Measurements from ENCODE around the gene SLITRK5.

Gene SLITRK5

GRCh38 chr13:87684850-87685742, 13.9 kb downstream of the SLITRK5 start:
- Histone ChIP-seq H3K4me2 (ENCODE audit: low read length) (no peak overlapping the region), H3K9me3 (ENCODE audit: insufficient read depth, low read length) (no peaks in the 10 kb centered on the region), H2AFZ (ENCODE audit: low read depth, low read length) (no peak overlapping the region), H3K27me3 (ENCODE audit: low read depth, low read length) (no peaks in the 10 kb centered on the region), H3K27ac (ENCODE audit: low read length) (no peak overlapping the region), H3K4me1 (ENCODE audit: low read length) (peaks cover 3% of the 10 kb centered on the region; the same call in 1 of the 2 replicates), H3K4me3 (ENCODE audit: low read length) (no peak overlapping the region), H3K9ac (ENCODE audit: low read length) (no peak overlapping the region), H3K36me3 (replicated peaks; ENCODE audit: low read depth, low read length) (no peaks in the 10 kb centered on the region), H4K20me1 (ENCODE audit: insufficient read depth, low read length) (no peaks in the 10 kb centered on the region), H3K79me2 (ENCODE audit: low read length) (no peaks in the 10 kb centered on the region)
- TF ChIP-seq CTCF (IDR thresholded peaks at IDR 0.05; ENCODE audit: low read depth, low read length) = no peak
- no peak for TF ChIP-seq EZH2phosphoT487 (IDR thresholded peaks at IDR 0.05; ENCODE audit: low read depth)

GRCh38 chr13:87696458-87696857, 25.3 kb downstream of the SLITRK5 start:
- H3K4me3 ChIP-seq (ENCODE audit: low read length) = no peak overlapping the region
- no peaks in the 10 kb centered on the region for H4K20me1 ChIP-seq (ENCODE audit: insufficient read depth, low read length)
- H3K79me2 ChIP-seq (ENCODE audit: low read length) = no peaks in the 10 kb centered on the region
- no peaks in the 10 kb centered on the region for H3K27me3 ChIP-seq (ENCODE audit: low read depth, low read length)
- H3K4me2 ChIP-seq (ENCODE audit: low read length) = no peak overlapping the region
- H3K27ac ChIP-seq (ENCODE audit: low read length) = no peak overlapping the region
- TF ChIP-seq CTCF (IDR thresholded peaks at IDR 0.05; ENCODE audit: low read depth, low read length) (no peak), EZH2phosphoT487 (IDR thresholded peaks at IDR 0.05; ENCODE audit: low read depth) (no peak)
- no peaks in the 10 kb centered on the region for H3K9me3 ChIP-seq (ENCODE audit: insufficient read depth, low read length)
- peaks cover 11% of the 10 kb centered on the region for H3K4me1 ChIP-seq (ENCODE audit: low read length)
- H3K36me3 ChIP-seq (replicated peaks; ENCODE audit: low read depth, low read length) = no peaks in the 10 kb centered on the region
- no peak overlapping the region for H3K9ac ChIP-seq (ENCODE audit: low read length)
- H2AFZ ChIP-seq (ENCODE audit: low read depth, low read length) = no peak overlapping the region

- H3K27ac ChIP-seq (ENCODE audit: low read length) = no peak overlapping the region
- no peaks in the 10 kb centered on the region for H3K36me3 ChIP-seq (replicated peaks; ENCODE audit: low read depth, low read length)
- no peak overlapping the region for H3K4me3 ChIP-seq (ENCODE audit: low read length)
- no peaks in the 10 kb centered on the region for H4K20me1 ChIP-seq (ENCODE audit: insufficient read depth, low read length)
- H3K4me2 ChIP-seq (ENCODE audit: low read length) = no peak overlapping the region
- no peak overlapping the region for H3K9ac ChIP-seq (ENCODE audit: low read length)
- peaks cover 5% of the 10 kb centered on the region for H3K4me1 ChIP-seq (ENCODE audit: low read length)
- no peaks in the 10 kb centered on the region for H3K9me3 ChIP-seq (ENCODE audit: insufficient read depth, low read length)
- H2AFZ ChIP-seq (ENCODE audit: low read depth, low read length) = no peak overlapping the region
- TF ChIP-seq EZH2phosphoT487 (IDR thresholded peaks at IDR 0.05; ENCODE audit: low read depth) = no peak
- no peaks in the 10 kb centered on the region for H3K27me3 ChIP-seq (ENCODE audit: low read depth, low read length)
- H3K79me2 ChIP-seq (ENCODE audit: low read length) = no peaks in the 10 kb centered on the region
Observed at GRCh38 chr13:87698268-87698667, 27.1 kb downstream of the SLITRK5 start.

- Histone ChIP-seq H3K36me3 (replicated peaks; ENCODE audit: low read depth, low read length) (no peaks in the 10 kb centered on the region), H3K4me1 (ENCODE audit: low read length) (no peaks in the 10 kb centered on the region), H3K4me2 (ENCODE audit: low read length) (no peak overlapping the region), H4K20me1 (ENCODE audit: insufficient read depth, low read length) (no peaks in the 10 kb centered on the region), H3K79me2 (ENCODE audit: low read length) (no peaks in the 10 kb centered on the region), H3K4me3 (ENCODE audit: low read length) (no peak overlapping the region), H3K27me3 (ENCODE audit: low read depth, low read length) (no peaks in the 10 kb centered on the region), H2AFZ (ENCODE audit: low read depth, low read length) (no peak overlapping the region), H3K9ac (ENCODE audit: low read length) (no peak overlapping the region), H3K27ac (ENCODE audit: low read length) (no peak overlapping the region), H3K9me3 (ENCODE audit: insufficient read depth, low read length) (no peaks in the 10 kb centered on the region)
- TF ChIP-seq CTCF (IDR thresholded peaks at IDR 0.05; ENCODE audit: low read depth, low read length) (no peak), EZH2phosphoT487 (IDR thresholded peaks at IDR 0.05; ENCODE audit: low read depth) (no peak)
Observed at GRCh38 chr13:87709947-87710346, 38.8 kb downstream of the SLITRK5 start.

All from OCI-LY3 (cell line).